ENCODE data around the gene TPX2. TPM values are rescaled to one million over a fixed set of nuclear protein-coding genes. Genes with fewer than 3 reads are reported as not detected.

Gene TPX2
- total and polyA plus RNA-seq, 2 donors (not counting 3 experiments of a cell fraction or from before 2014, with no cell fraction given), result 24.8 to 114 TPM

DNA sequence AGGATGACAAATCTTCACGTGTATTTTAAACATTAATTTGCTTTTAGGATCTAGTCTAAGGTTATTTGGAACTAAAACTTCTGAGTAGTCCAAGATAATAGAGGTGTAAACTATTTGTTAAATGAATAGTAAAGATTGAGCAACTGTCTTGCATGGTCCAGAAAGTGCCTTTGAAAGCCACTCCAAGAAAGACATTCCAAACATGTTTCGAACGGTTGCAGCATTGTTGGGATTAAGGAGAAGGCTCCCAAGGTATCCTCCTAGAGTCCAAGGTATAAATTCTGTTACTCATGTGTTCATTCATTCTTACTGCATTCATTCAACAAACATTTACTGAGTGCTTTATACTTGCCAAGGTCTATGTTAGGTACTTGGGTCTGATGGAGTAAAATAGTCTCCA, 51.3 kb downstream of the TPX2 start:
- Histone ChIP-seq H2AFZ (ENCODE audit: low read depth, low read length) (no peak overlapping the region), H3K27me3 (ENCODE audit: control insufficient read depth in 2 of 2, insufficient read depth in 2 of 2, low read length in 2 of 2) (no peaks in the 10 kb centered on the region), H3K4me1 (ENCODE audit: control insufficient read depth, extremely low read depth, insufficient read depth, low read length) (peaks cover under 1% of the 10 kb centered on the region), H3K79me2 (ENCODE audit: control insufficient read depth, insufficient read depth, low read length) (peaks cover 19% of the 10 kb centered on the region), H3K9ac (replicated peaks; ENCODE audit: extremely low read depth, insufficient read depth, low read length) (no peak overlapping the region), H3K4me2 (ENCODE audit: insufficient read depth, low read length) (no peak overlapping the region), H3K9me3 (replicated peaks; ENCODE audit: control insufficient read depth, insufficient read depth, low read length) (no peaks in the 10 kb centered on the region), H3K36me3 (ENCODE audit: control insufficient read depth in 2 of 2, extremely low read depth in 1 of 2, insufficient read depth in 2 of 2, low read length in 2 of 2) (peaks cover 0 to 16% of the 10 kb centered on the region in 2 experiments), H3K4me3 (replicated peaks in 1 of 3; ENCODE audit: insufficient read depth in 1 of 3, low read depth in 1 of 3, low read length in 3 of 3) (no peak overlapping the region), H4K20me1 (replicated peaks; ENCODE audit: control insufficient read depth, extremely low read depth, insufficient read depth, low read length) (no peaks in the 10 kb centered on the region), H3K9me1 (replicated peaks; ENCODE audit: control insufficient read depth, extremely low read depth, insufficient read depth, low read length) (no peaks in the 10 kb centered on the region), H3K27ac (ENCODE audit: insufficient read depth, low read depth, low read length) (no peak overlapping the region)
- ChIA-PET POLR2A (no interaction called here), CTCF (no interaction called here)
- no peak for FAIRE-seq
- dilution Hi-C loops (cut with MboI; ENCODE audit: extremely low pct_ligation_motif_present, low sequenced_read_pairs) (no loop called here), intact Hi-C loops (cut with micrococcal nuclease) (no loop called here)
- no TSS peak for BruUV-seq (replicated peaks)
- TF ChIP-seq, protein P1, sequence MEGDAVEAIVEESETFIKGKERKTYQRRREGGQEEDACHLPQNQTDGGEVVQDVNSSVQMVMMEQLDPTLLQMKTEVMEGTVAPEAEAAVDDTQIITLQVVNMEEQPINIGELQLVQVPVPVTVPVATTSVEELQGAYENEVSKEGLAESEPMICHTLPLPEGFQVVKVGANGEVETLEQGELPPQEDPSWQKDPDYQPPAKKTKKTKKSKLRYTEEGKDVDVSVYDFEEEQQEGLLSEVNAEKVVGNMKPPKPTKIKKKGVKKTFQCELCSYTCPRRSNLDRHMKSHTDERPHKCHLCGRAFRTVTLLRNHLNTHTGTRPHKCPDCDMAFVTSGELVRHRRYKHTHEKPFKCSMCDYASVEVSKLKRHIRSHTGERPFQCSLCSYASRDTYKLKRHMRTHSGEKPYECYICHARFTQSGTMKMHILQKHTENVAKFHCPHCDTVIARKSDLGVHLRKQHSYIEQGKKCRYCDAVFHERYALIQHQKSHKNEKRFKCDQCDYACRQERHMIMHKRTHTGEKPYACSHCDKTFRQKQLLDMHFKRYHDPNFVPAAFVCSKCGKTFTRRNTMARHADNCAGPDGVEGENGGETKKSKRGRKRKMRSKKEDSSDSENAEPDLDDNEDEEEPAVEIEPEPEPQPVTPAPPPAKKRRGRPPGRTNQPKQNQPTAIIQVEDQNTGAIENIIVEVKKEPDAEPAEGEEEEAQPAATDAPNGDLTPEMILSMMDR (IDR thresholded peaks at IDR 0.05; ENCODE audit: extremely low read depth in 1 of 2, insufficient read depth in 1 of 2, low read depth in 1 of 2, low read length in 2 of 2), result no peak
- TF ChIP-seq EZH2 (IDR thresholded peaks at IDR 0.05; ENCODE audit: borderline replicate concordance, low read depth, low read length, severe bottlenecking) (no peak), POLR2AphosphoS5 (IDR thresholded peaks at IDR 0.05; ENCODE audit: insufficient read depth, low read depth, low read length) (no peak), MAX (IDR thresholded peaks at IDR 0.05; ENCODE audit: insufficient read depth, insufficient read length) (no peak), MYC (IDR thresholded peaks at IDR 0.05; ENCODE audit: low read depth, low read length) (no peak), JUN (IDR thresholded peaks at IDR 0.05; ENCODE audit: borderline replicate concordance, insufficient read depth, insufficient read length, low read depth) (no peak), GATA2 (IDR thresholded peaks at IDR 0.05; ENCODE audit: insufficient read depth, insufficient read length, low read depth, low read length) (no peak), POLR2A (IDR thresholded peaks at IDR 0.05; ENCODE audit: low read depth, low read length) (no peak)
- no peak for DNase-seq (ENCODE audit: low read depth, low spot score)

Measured in endothelial cell of umbilical vein (primary cell).